CD14-positive monocyte (primary cell): ENCODE data around the gene UFSP2. TPM values are rescaled to one million over a fixed set of nuclear protein-coding genes. Genes with fewer than 3 reads are reported as not detected.

Experiments
- DNase-seq, 3 donors: peaks; one replicate each; pipeline ENCODE4 v3.0.0-alpha.2; 2011 to 2022
- H2AFZ ChIP-seq: 2 replicates; pipeline ENCODE4 v1.6.0; 2012; ENCODE audit warnings: mild to moderate bottlenecking, low read depth, low read length, inconsistent platforms; ENCODE audit not compliant: insufficient read depth, poor library complexity, severe bottlenecking
- H3K27ac ChIP-seq, 2 donors: 1 replicate in 1 of 2; 2 replicates in 1 of 2; pipeline ENCODE4 v1.5.1; 2012 to 2013; ENCODE audit warnings: low read length in 2 of 2, control low read depth in 1 of 2, inconsistent platforms in 1 of 2, low read depth in 1 of 2, mild to moderate bottlenecking in 1 of 2
- H3K27me3 ChIP-seq, 2 donors: one replicate each; pipeline versions ENCODE4 v1.6.0 to v1.6.1; 2011 to 2013; ENCODE audit warnings: low read length in 2 of 2; ENCODE audit not compliant: control insufficient read depth in 2 of 2, insufficient read depth in 2 of 2
- H3K36me3 ChIP-seq, 2 donors: replicated peaks in 1 of 2; 1 replicate in 1 of 2; 2 replicates in 1 of 2; pipeline versions ENCODE4 v1.5.1 to v1.6.1; 2012 to 2013; ENCODE audit warnings: low read length in 2 of 2, control low read depth in 1 of 2, inconsistent platforms in 1 of 2, mild to moderate bottlenecking in 1 of 2; ENCODE audit not compliant: insufficient read depth in 2 of 2, control insufficient read depth in 1 of 2
- H3K4me1 ChIP-seq, 2 donors: 1 replicate in 1 of 2; 2 replicates in 1 of 2; pipeline versions ENCODE4 v1.5.1 to v1.6.1; 2012 to 2013; ENCODE audit warnings: low read length in 2 of 2, control low read depth in 1 of 2, inconsistent platforms in 1 of 2, mild to moderate bottlenecking in 1 of 2, moderate library complexity in 1 of 2; ENCODE audit not compliant: insufficient read depth in 2 of 2, control insufficient read depth in 1 of 2
- H3K4me2 ChIP-seq: replicated peaks from 2 replicates; pipeline ENCODE3; 2012; ENCODE audit warnings: low read length, moderate library complexity, mild to moderate bottlenecking; ENCODE audit not compliant: poor library complexity, severe bottlenecking; ENCODE audit errors: extremely low read depth
- H3K4me3 ChIP-seq, 3 experiments: fragments of 200-600 bp in 1 of 3; sonication (generic) in 1 of 3; replicated peaks in 1 of 3; 1 replicate in 2 of 3; 2 replicates in 1 of 3; pipeline ENCODE4 v1.5.1; 2011 to 2013; ENCODE audit warnings: low read length in 3 of 3, mild to moderate bottlenecking in 3 of 3, control low read depth in 2 of 3, low read depth in 2 of 3, inconsistent platforms in 1 of 3, moderate library complexity in 1 of 3
- H3K79me2 ChIP-seq: 2 replicates; pipeline ENCODE4 v1.6.0; 2012; ENCODE audit warnings: mild to moderate bottlenecking, control low read depth, inconsistent platforms, low read length, moderate library complexity; ENCODE audit not compliant: insufficient read depth
- H3K9ac ChIP-seq: 2 replicates; pipeline ENCODE4 v1.6.0; 2017; ENCODE audit warnings: low read length, mild to moderate bottlenecking; ENCODE audit not compliant: insufficient read depth, poor library complexity, severe bottlenecking
- H3K9me3 ChIP-seq, 2 donors: replicated peaks in 1 of 2; 1 replicate in 1 of 2; 2 replicates in 1 of 2; pipeline versions ENCODE4 v1.5.1 to v1.6.1; 2012 to 2013; ENCODE audit warnings: low read length in 2 of 2, control low read depth in 1 of 2; ENCODE audit not compliant: control insufficient read depth in 1 of 2, insufficient read depth in 1 of 2
- H4K20me1 ChIP-seq: 2 replicates; pipeline ENCODE4 v1.6.0; 2012; ENCODE audit warnings: mild to moderate bottlenecking, low read length, control low read depth, moderate library complexity; ENCODE audit not compliant: insufficient read depth
- H3K27ac Mint-ChIP-seq, 7 donors: one replicate each; pipeline ENCODE4 v1.8.0; 2020; ENCODE audit warnings: mild to moderate bottlenecking in 7 of 7, mixed read lengths in 7 of 7, moderate library complexity in 6 of 7, inconsistent platforms in 2 of 7
- H3K27me3 Mint-ChIP-seq, 3 donors: one replicate each; pipeline ENCODE4 v1.8.0; 2021 to 2022; ENCODE audit warnings: low read depth in 3 of 3, mild to moderate bottlenecking in 3 of 3, mixed read lengths in 3 of 3, moderate library complexity in 3 of 3, inconsistent platforms in 1 of 3
- H3K36me3 Mint-ChIP-seq, 2 donors: one replicate each; pipeline ENCODE4 v1.8.0; 2020; ENCODE audit warnings: mixed read lengths in 2 of 2, inconsistent platforms in 1 of 2, mild to moderate bottlenecking in 1 of 2
- H3K4me1 Mint-ChIP-seq: one replicate; pipeline ENCODE4 v1.8.0; 2020; ENCODE audit warnings: mild to moderate bottlenecking, mixed read lengths
- H3K4me3 Mint-ChIP-seq, 2 donors: one replicate each; pipeline ENCODE4 v1.8.0; 2020; ENCODE audit warnings: mild to moderate bottlenecking in 2 of 2, mixed read lengths in 2 of 2, moderate library complexity in 1 of 2
- H3K9me3 Mint-ChIP-seq, 7 donors: one replicate each; pipeline ENCODE4 v1.8.0; 2020 to 2022; ENCODE audit warnings: mixed read lengths in 7 of 7, mild to moderate bottlenecking in 6 of 7, moderate library complexity in 6 of 7, inconsistent platforms in 2 of 7
- WGBS: methylation state at CpG from one replicate; pipeline ENCODE4 v1.1.5; 2013; ENCODE audit warnings: missing lambda C conversion rate; ENCODE audit not compliant: insufficient coverage; 5-methylcytosine and 5-hydroxymethylcytosine counted together
- intact Hi-C, 2 donors: fragments of 100-400 bp; cut with micrococcal nuclease; formaldehyde crosslinking; loops; one replicate each; pipeline versions ENCODE4 v1.15.0 to v1.15.1; 2023
- polyA plus RNA-seq, 3 donors: library from polyadenylated mRNA; depleted of rRNA in 1 of 3; unstranded in 2 of 3; stranded (reverse) in 1 of 3; fragments of 300-500 nt in 2 of 3; fragments of >200 nt in 1 of 3; fragmentation: Illumina TruSeq in 2 of 3; gene quantifications; 1 replicate in 2 of 3; 2 replicates in 1 of 3; pipeline ENCODE4 v1.2.3, GENCODE V29; 2012 to 2021
- TF ChIP-seq, protein P1 (sequence below): fragments of 200-600 bp; IDR thresholded peaks from one replicate; pipeline ENCODE4 v1.8.0; 2022; ENCODE audit warnings: antibody characterized with exemption, mild to moderate bottlenecking

Gene UFSP2
- polyA plus RNA-seq, 3 donors, result 6.8 to 23.5 (median 13.8) TPM

GRCh38 chr4:185358959-185359358 is 66.8 kb downstream of the UFSP2 start:
- Histone ChIP-seq H2AFZ (no peak overlapping the region), H3K4me3 (no peak overlapping the region), H3K4me1 (no peaks in the 10 kb centered on the region), H3K79me2 (no peaks in the 10 kb centered on the region), H3K36me3 (no peaks in the 10 kb centered on the region), H3K9me3 (no peaks in the 10 kb centered on the region), H3K27me3 (no peaks in the 10 kb centered on the region), H4K20me1 (no peaks in the 10 kb centered on the region), H3K9ac (no peak overlapping the region), H3K27ac (no peak overlapping the region), H3K4me2 (no peak overlapping the region)
- Mint-ChIP-seq H3K36me3 (no peaks in the 10 kb centered on the region), H3K4me3 (no peak overlapping the region), H3K27ac (no peak overlapping the region), H3K4me1 (no peaks in the 10 kb centered on the region), H3K27me3 (peaks cover 0 to 6% (median 3%) of the 10 kb centered on the region in 3 donors), H3K9me3 (peaks cover 0 to 2% (median 0%) of the 10 kb centered on the region in 7 donors)
- DNase-seq, result no peak
- intact Hi-C loops, result no loop called here
- 100% methylated on average over 3 of the region's 4 CpGs for WGBS
- TF ChIP-seq, protein P1, sequence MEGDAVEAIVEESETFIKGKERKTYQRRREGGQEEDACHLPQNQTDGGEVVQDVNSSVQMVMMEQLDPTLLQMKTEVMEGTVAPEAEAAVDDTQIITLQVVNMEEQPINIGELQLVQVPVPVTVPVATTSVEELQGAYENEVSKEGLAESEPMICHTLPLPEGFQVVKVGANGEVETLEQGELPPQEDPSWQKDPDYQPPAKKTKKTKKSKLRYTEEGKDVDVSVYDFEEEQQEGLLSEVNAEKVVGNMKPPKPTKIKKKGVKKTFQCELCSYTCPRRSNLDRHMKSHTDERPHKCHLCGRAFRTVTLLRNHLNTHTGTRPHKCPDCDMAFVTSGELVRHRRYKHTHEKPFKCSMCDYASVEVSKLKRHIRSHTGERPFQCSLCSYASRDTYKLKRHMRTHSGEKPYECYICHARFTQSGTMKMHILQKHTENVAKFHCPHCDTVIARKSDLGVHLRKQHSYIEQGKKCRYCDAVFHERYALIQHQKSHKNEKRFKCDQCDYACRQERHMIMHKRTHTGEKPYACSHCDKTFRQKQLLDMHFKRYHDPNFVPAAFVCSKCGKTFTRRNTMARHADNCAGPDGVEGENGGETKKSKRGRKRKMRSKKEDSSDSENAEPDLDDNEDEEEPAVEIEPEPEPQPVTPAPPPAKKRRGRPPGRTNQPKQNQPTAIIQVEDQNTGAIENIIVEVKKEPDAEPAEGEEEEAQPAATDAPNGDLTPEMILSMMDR, result no peak

GRCh38 chr4:185358514-185358913 is 67.2 kb downstream of the UFSP2 start:
- Mint-ChIP-seq H3K27me3 (peaks cover 0 to 5% (median 3%) of the 10 kb centered on the region in 3 donors), H3K4me3 (no peak overlapping the region), H3K4me1 (no peaks in the 10 kb centered on the region), H3K36me3 (no peaks in the 10 kb centered on the region), H3K27ac (no peak overlapping the region), H3K9me3 (peaks cover 0 to 2% (median 0%) of the 10 kb centered on the region in 7 donors)
- Histone ChIP-seq H3K4me2 (no peak overlapping the region), H3K9me3 (no peaks in the 10 kb centered on the region), H3K27ac (no peak overlapping the region), H4K20me1 (no peaks in the 10 kb centered on the region), H3K36me3 (no peaks in the 10 kb centered on the region), H3K4me3 (no peak overlapping the region), H2AFZ (no peak overlapping the region), H3K27me3 (no peaks in the 10 kb centered on the region), H3K79me2 (no peaks in the 10 kb centered on the region), H3K4me1 (no peaks in the 10 kb centered on the region), H3K9ac (no peak overlapping the region)
- DNase-seq, result no peak
- intact Hi-C loops, result no loop called here
- TF ChIP-seq, protein P1, result no peak
- 80% methylated on average over 2 of the region's 4 CpGs for WGBS
